MG63 (cell line): Measurements from ENCODE around the gene SLC39A5. TPM values are rescaled to one million over a fixed set of nuclear protein-coding genes. Genes with fewer than 3 reads are reported as not detected.
"Not testable (repeated sequence)": the region's sequence is repeated elsewhere in the genome, so short reads cannot be mapped to it uniquely, and the experiment has no call there.

ENCODE experiments used
- DNase-seq: peaks from one replicate; pipeline ENCODE4 v3.0.0-alpha.2; 2020
- H3K27me3 ChIP-seq: fragments of 250-450 bp; sonication (Bioruptor Pico); 2 replicates; pipeline ENCODE4 v1.5.1; 2020; ENCODE audit warnings: mild to moderate bottlenecking, moderate library complexity
- H3K36me3 ChIP-seq: fragments of 250-450 bp; sonication (Bioruptor Pico); 2 replicates; pipeline ENCODE4 v1.5.1; 2020; ENCODE audit warnings: mild to moderate bottlenecking, moderate library complexity
- H3K4me3 ChIP-seq: fragments of 250-450 bp; sonication (Bioruptor Pico); 2 replicates; pipeline ENCODE4 v1.5.1; 2020; ENCODE audit warnings: mild to moderate bottlenecking, moderate library complexity
- H3K9me3 ChIP-seq: fragments of 250-450 bp; sonication (Bioruptor Pico); 2 replicates; pipeline ENCODE4 v1.5.1; 2020; ENCODE audit warnings: mild to moderate bottlenecking, moderate library complexity
- total RNA-seq: library from RNA; depleted of rRNA; stranded (reverse); fragments of >200 nt; shearing (Covaris generic); gene quantifications from 2 replicates; pipeline ENCODE4 v1.2.3, GENCODE V29; 2014; ENCODE audit warnings: low replicate concordance

The SLC39A5 gene
- total RNA-seq, 1 experiment from 2014 or later, result not detected

DNA sequence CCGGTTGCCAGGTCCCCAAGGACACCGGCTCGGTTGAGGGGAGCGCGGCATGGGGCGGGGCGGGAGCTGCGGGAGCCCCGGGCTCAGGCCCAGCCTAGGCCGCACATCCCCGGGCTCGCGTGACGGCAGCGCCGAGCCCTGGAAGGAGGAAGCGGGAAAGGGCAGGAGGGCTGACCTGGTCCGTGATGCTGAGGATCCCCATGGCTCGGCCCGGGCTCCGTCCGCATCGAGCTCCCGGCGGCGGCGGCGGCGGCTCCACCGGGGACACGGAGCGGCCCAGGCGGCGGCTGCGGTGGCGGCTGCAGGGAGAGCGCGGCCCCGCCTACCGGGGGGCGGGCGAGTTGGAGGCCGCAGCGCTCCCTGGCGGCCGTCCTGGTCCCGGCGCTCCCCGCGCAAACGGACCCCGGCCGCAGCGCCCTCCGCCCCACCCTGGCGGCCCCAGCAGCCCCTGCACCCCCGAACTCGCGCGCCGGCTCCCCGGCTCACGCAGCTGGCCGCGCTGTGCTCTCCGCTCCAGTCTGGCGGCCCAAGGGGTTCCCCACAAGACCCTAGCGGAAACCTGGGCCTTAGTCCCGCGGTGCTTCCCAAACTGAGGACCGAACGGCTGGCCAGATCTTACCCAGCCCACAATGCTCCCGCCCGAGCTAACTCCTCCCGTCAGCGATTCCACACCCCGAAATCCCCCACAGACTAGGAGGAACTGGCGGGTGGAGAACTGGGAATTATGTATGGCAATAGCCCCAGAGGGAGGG, 28.4 kb downstream of the SLC39A5 start, which contains the start of gene ANKRD52:
Gene ANKRD52, minus strand, starts transcription at position 317 of the 752 bp plus-strand sequence. Its CDS starts 115 bp downstream, at position 202.
- Histone ChIP-seq H3K4me3 (peak within 1 kb of the TSS; percentile 72), H3K36me3 (peaks cover 42% of the 10 kb centered on the region), H3K27me3 (no peaks in the 10 kb centered on the region), H3K9me3 (no peaks in the 10 kb centered on the region)
- DNase-seq, result peak; percentile 83

DNA sequence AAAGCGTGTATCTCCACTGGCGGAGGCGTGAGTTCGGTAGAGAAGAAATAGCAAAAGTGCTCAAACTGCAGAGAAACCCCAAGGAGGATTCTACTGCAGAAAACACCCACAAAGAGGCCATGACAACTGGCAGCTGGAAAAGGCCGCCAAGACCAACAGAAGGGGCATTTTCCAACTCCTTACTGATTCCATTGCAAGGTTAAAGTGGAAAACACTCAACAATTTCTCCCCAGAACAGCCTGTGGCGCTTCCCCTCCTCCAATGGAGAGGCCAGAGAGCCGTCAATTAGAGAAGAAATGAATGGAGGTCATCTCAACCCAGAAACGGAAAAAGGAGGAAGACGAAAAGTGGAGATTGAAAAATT, 29.0 kb downstream of the SLC39A5 start:
- Histone ChIP-seq H3K4me3 (peak overlapping the region; percentile 72), H3K27me3 (no peaks in the 10 kb centered on the region), H3K9me3 (no peaks in the 10 kb centered on the region), H3K36me3 (peaks cover 36% of the 10 kb centered on the region)
- DNase-seq, result no peak

GRCh38 chr12:56260380-56260779, 30.5 kb downstream of the SLC39A5 start:
- no peak for DNase-seq
- H3K4me3 ChIP-seq, result no peak overlapping the region
- H3K27me3 ChIP-seq, result no peaks in the 10 kb centered on the region
- H3K9me3 ChIP-seq, result no peaks in the 10 kb centered on the region
- H3K36me3 ChIP-seq, result peaks cover 21% of the 10 kb centered on the region

DNA sequence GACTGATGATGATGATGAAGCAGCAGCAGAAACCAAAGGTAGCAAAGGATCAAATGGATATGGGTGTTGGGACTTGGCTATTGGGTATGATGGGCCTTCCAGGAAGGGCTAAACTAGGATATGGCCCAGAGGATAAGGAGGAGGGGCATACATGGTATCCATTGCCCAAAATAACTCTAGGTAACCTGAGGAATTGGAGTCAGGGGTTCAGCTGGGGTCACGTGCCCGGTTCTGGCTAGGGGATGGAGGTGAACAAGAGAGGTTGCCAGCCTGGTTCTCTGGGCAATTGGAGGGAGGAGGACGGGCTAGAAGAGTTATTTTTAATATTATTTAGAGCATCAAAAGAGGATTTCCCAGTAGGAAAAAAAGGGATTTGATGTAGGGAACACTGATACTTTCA, 31.1 kb downstream of the SLC39A5 start:
- Histone ChIP-seq H3K4me3 (no peak overlapping the region), H3K9me3 (no peaks in the 10 kb centered on the region), H3K27me3 (no peaks in the 10 kb centered on the region), H3K36me3 (peaks cover 15% of the 10 kb centered on the region)
- DNase-seq, result no peak

- DNase-seq, result peak; percentile 87
- Histone ChIP-seq H3K36me3 (peaks cover 10% of the 10 kb centered on the region), H3K4me3 (no peak overlapping the region), H3K27me3 (no peaks in the 10 kb centered on the region), H3K9me3 (no peaks in the 10 kb centered on the region)
Observed at GRCh38 chr12:56261503-56262232, 31.8 kb downstream of the SLC39A5 start.

DNA sequence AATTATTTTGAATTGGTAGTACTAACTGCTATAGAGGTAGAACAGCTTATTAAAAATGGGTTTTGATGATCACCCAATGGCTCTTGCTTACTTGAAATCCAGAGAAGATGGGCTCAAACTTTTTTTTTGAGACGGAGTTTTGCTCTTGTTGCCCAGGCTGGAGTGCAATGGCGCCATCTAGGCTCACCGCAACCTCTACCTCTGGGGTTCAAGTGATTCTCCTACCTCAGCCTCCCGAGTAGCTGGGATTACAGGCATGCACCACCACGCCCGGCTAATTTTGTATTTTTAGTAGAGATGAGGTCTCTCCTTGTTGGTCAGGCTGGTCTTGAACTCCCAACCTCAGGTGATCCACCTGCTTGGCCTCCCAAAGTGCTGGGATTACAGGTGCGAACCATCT, 33.1 kb downstream of the SLC39A5 start:
- H3K36me3 ChIP-seq, result not testable (repeated sequence)

DNA sequence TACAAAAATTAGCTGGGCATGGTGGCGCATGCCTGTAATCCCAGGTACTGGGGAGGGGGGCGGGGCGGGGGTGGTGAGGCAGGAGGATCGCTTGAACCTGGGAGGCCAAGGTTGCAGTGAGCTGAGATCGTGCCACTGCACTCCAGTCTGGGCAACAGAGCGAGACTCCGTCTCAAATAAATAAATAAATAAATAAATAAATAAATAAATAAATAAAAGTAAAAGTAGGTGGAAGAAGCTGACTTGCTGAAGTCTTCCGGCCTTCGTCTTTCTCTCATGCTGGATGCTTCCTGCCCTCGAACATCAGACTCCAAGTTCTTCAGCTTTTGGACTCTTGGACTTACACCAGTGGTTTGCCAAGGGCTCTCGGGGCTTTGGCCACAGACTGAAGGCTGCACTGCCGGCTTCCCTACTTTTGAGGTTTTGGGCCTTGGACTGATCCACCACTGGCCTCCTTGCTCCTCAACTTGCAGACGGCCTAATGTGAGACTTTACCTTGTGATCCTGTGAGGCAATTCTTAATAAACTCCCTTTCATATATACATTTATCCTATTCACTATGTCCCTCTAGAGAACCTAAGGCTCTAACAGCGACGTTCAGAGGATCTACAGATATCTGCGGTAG, 36.3 kb downstream of the SLC39A5 start:
- DNase-seq, H3K27me3 ChIP-seq, H3K9me3 ChIP-seq: not testable (repeated sequence)
- H3K36me3 ChIP-seq, result peaks cover 10% of the 10 kb centered on the region
- H3K4me3 ChIP-seq, result peak overlapping the region; percentile 69

More for the DNA sequence above, 33.1 kb downstream of the SLC39A5 start:
- H3K4me3 ChIP-seq, H3K9me3 ChIP-seq, H3K27me3 ChIP-seq, DNase-seq: not testable (repeated sequence)

GRCh38 chr12:56266693-56267442, 37.0 kb downstream of the SLC39A5 start, which contains the start of gene COQ10A:
TSS of gene COQ10A (plus strand) at chr12:56266942. CDS start at chr12:56267119, 177 bp downstream.
- DNase-seq, result peak; percentile 84
- peak within 1 kb of the TSS; percentile 69 for H3K4me3 ChIP-seq
- H3K9me3 ChIP-seq, result no peaks in the 10 kb centered on the region
- H3K36me3 ChIP-seq, result peaks cover 17% of the 10 kb centered on the region
- no peaks in the 10 kb centered on the region for H3K27me3 ChIP-seq

GRCh38 chr12:56267443-56268071, 37.7 kb downstream of the SLC39A5 start:
- DNase-seq, result no peak

GRCh38 chr12:56271031-56271430, 41.2 kb downstream of the SLC39A5 start:
- no peaks in the 10 kb centered on the region for H3K27me3 ChIP-seq
- H3K36me3 ChIP-seq, result peaks cover 54% of the 10 kb centered on the region
- H3K9me3 ChIP-seq, result no peaks in the 10 kb centered on the region
- H3K4me3 ChIP-seq, result no peak overlapping the region
- DNase-seq, result no peak

More at GRCh38 chr12:56267443-56268071, 37.7 kb downstream of the SLC39A5 start:
- Histone ChIP-seq H3K36me3 (peaks cover 22% of the 10 kb centered on the region), H3K4me3 (peak overlapping the region; percentile 69), H3K27me3 (no peaks in the 10 kb centered on the region), H3K9me3 (no peaks in the 10 kb centered on the region)

- peaks cover 60% of the 10 kb centered on the region for H3K36me3 ChIP-seq
- not testable (repeated sequence) for H3K9me3 ChIP-seq
Observed at GRCh38 chr12:56272468-56272867, 42.6 kb downstream of the SLC39A5 start.

GRCh38 chr12:56274299-56274698, 44.4 kb downstream of the SLC39A5 start:
- Histone ChIP-seq H3K27me3 (no peaks in the 10 kb centered on the region), H3K4me3 (no peak overlapping the region), H3K36me3 (peaks cover 76% of the 10 kb centered on the region), H3K9me3 (no peaks in the 10 kb centered on the region)
- no peak for DNase-seq

More at GRCh38 chr12:56272468-56272867, 42.6 kb downstream of the SLC39A5 start:
- not testable (repeated sequence) for H3K27me3 ChIP-seq, H3K4me3 ChIP-seq, DNase-seq

DNA sequence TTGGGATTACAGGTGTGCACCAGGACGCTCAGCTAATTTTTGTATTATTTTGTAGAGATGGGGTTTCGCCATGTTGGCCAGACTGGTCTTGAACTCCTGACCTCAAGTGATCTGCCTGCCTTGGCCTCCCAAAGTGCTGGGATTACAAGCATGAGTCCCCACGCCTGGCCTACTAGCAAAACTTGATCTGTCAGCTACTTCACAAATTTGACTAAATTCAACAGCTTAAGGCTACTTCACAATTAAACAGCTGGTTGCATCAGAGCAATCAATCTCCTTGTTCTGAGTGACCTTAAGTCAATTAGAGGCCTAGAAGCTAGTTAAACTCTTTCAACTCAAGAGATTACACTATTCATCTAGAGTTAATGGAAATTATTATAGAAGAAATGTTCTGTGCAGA, 49.1 kb downstream of the SLC39A5 start:
- no peak for DNase-seq
- H3K9me3 ChIP-seq, result no peaks in the 10 kb centered on the region
- H3K4me3 ChIP-seq, result no peak overlapping the region
- no peaks in the 10 kb centered on the region for H3K27me3 ChIP-seq
- H3K36me3 ChIP-seq, result peaks cover 77% of the 10 kb centered on the region

- H3K4me3 ChIP-seq, result no peak overlapping the region
- no peak for DNase-seq
- no peaks in the 10 kb centered on the region for H3K27me3 ChIP-seq
- no peaks in the 10 kb centered on the region for H3K9me3 ChIP-seq
- peaks cover 70% of the 10 kb centered on the region for H3K36me3 ChIP-seq
Observed at GRCh38 chr12:56280849-56281248, 51.0 kb downstream of the SLC39A5 start.

DNA sequence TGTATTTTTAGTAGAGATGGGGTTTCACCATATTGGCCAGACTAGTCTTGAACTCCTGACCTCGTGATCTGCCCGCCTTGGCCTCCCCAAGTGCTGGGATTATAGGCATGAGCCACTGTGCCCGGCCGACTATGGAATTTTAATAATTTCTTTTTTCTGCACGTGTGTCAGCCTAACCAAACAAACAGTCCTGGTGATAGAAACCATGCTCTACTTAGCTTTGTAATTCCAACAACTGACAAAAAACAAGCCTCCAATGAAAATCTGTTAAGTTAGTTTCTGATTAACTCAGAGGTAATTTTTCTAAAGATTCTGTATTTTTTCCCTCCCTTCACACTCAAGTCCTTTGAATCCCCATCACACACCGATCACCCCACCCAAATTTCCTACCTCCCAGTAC, 52.2 kb downstream of the SLC39A5 start:
- no peak overlapping the region for H3K4me3 ChIP-seq
- DNase-seq, result no peak
- no peaks in the 10 kb centered on the region for H3K9me3 ChIP-seq
- H3K27me3 ChIP-seq, result no peaks in the 10 kb centered on the region
- peaks cover 74% of the 10 kb centered on the region for H3K36me3 ChIP-seq

DNA sequence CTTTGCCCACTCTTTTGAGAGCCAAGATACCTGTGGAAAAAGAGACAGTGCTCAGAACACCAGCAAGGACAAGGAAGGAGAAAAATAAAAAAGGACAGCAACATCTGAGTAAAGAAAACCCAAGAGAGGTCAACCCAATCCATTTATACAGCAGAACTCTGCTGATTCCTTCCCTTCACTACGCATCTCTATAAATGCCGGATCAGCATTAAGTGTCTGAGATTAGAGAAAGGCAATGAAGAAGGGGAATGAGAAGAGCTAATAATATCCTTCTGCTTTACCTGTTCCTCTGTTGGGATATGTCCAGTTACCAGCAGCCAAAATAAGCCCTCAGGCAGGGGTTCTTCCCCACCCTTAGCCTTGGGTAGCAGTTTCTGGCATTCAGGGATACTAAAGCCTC, 52.7 kb downstream of the SLC39A5 start:
- Histone ChIP-seq H3K36me3 (peaks cover 76% of the 10 kb centered on the region), H3K4me3 (no peak overlapping the region), H3K27me3 (no peaks in the 10 kb centered on the region), H3K9me3 (no peaks in the 10 kb centered on the region)
- DNase-seq, result no peak
